Bronchial epithelial cell (primary cell): ENCODE measurements around the gene MDFI. TPM values are rescaled to one million over a fixed set of nuclear protein-coding genes. Genes with fewer than 3 reads are reported as not detected.

Source experiments
- DNase-seq: peaks from one replicate; pipeline ENCODE4 v3.0.0-alpha.2; 2010; ENCODE audit warnings: low read depth
- FAIRE-seq: peaks from 2 replicates; lab custom pipeline; 2011; peaks lifted over from hg19 to GRCh38; lab: Jason Lieb, UNC
- H3K27me3 ChIP-seq: 2 replicates; pipeline ENCODE4 v1.5.1; 2011; ENCODE audit warnings: low read length; ENCODE audit not compliant: control insufficient read depth, insufficient read depth
- H3K36me3 ChIP-seq: 2 replicates; pipeline ENCODE4 v1.5.1; 2011; ENCODE audit warnings: low read length; ENCODE audit not compliant: control insufficient read depth, insufficient read depth
- H3K4me3 ChIP-seq: 2 replicates; pipeline ENCODE4 v1.5.1; 2011; ENCODE audit warnings: mild to moderate bottlenecking, low read depth, low read length, control low read depth
- CTCF ChIP-seq: IDR thresholded peaks from 2 replicates; pipeline ENCODE4 v1.5.1; 2011; ENCODE audit warnings: mild to moderate bottlenecking, moderate library complexity, low read length, control low read depth, inconsistent platforms; ENCODE audit not compliant: insufficient read depth, severe bottlenecking
- total RNA-seq: library from RNA; depleted of rRNA; stranded (reverse); fragments of >200 nt; gene quantifications from 2 replicates; pipeline ENCODE4 v1.2.1, GENCODE V29; 2014

Gene MDFI
- total RNA-seq, 1 donor from 2014 or later: 57.1 TPM

DNA sequence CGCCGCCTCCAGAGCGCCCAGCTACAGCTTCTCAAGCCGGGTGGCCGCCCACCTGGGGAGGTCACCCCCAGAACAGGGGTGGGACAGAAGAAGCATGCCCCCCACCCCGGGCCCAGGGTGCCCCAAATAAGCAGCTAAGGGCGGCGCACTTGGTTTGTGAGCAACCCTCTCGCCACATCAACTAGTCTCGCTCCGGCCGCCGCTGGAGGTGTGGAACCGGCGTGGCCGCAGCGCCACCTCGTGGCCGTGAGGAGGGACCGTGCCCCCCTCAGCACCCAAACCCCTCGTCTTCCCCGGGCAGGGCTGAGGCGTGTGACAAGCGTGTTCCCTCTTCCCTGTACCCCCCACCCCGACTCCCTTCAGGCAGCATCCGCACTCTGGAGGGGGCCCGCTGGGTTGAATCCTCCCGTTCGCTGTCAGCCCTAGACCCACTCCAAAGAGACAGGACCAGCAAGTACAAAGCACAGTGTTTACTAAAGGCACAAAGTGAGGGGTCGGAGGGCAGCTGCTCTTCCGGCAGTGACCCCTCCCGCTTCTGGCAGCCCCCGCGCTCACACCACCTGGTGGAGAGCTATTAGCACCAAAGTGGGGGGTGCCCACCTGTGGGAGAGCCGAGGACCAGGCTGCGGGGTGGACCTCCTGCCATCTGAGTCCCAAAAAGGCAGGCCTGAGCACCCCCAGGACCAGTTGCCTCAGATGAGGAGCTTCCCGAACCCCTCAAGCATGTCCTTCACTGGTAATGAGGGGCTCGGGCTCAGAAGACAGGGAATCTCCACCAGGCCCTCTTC, 45.4 kb downstream of the MDFI start:
- peak; percentile 99 for TF ChIP-seq CTCF
- peaks cover 9% of the 10 kb centered on the region for H3K36me3 ChIP-seq
- FAIRE-seq (no peak), DNase-seq (peak; percentile 37)
- H3K4me3 ChIP-seq: peak overlapping the region; percentile 22
- no peaks in the 10 kb centered on the region for H3K27me3 ChIP-seq

DNA sequence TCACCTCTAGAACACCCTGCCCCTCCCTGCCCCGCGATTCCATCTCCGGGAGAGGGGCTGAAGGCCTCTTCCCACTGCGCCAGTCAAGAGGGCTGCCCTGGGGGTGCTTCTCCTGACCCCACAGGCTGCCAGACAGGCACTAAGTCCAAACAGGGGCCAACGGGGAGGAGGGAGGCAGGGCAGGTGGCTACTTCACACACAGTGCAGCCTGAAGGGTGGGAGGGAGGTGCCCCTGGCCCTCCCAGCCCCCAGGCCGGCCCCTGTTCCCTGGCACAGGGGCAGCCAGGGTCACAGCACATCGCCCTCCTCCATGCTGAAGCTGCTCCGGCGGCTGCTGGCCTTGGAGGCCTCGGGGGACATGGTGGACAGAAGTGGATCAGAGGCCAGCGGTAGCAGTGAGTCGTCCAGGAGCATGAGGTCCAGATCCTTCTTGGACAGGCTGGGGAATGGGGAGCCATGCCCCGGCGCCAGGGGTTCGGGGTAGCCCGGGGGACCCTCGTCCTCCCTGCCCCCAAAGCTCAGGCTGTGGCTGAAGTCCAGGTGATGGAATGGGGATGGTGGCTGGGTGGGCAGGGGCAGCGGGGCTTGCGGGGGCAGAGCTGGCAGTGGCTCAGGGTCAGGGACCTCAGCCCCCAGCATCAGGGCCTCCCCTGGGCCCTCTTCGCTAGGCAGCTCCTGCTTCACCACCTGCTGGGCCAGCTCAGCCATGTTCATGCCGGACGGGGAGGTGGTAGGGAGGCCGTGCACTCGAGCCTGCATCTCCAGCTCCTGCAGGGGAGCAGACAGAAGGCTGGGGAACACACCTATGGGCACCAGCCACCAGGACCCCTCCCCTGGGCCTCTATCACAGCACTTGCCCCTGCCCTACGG, 46.3 kb downstream of the MDFI start:
- peaks cover 9% of the 10 kb centered on the region for H3K36me3 ChIP-seq
- no peaks in the 10 kb centered on the region for H3K27me3 ChIP-seq
- DNase-seq (no peak), FAIRE-seq (no peak)
- TF ChIP-seq CTCF: no peak
- no peak overlapping the region for H3K4me3 ChIP-seq

- H3K27me3 ChIP-seq: no peaks in the 10 kb centered on the region
- H3K36me3 ChIP-seq: peaks cover 11% of the 10 kb centered on the region
- TF ChIP-seq CTCF: no peak
- FAIRE-seq: peak; percentile 62
- DNase-seq: no peak
- H3K4me3 ChIP-seq: no peak overlapping the region
These were observed 47.5 kb downstream of the MDFI start for GRCh38 chr6:41685641-41686380.

DNA sequence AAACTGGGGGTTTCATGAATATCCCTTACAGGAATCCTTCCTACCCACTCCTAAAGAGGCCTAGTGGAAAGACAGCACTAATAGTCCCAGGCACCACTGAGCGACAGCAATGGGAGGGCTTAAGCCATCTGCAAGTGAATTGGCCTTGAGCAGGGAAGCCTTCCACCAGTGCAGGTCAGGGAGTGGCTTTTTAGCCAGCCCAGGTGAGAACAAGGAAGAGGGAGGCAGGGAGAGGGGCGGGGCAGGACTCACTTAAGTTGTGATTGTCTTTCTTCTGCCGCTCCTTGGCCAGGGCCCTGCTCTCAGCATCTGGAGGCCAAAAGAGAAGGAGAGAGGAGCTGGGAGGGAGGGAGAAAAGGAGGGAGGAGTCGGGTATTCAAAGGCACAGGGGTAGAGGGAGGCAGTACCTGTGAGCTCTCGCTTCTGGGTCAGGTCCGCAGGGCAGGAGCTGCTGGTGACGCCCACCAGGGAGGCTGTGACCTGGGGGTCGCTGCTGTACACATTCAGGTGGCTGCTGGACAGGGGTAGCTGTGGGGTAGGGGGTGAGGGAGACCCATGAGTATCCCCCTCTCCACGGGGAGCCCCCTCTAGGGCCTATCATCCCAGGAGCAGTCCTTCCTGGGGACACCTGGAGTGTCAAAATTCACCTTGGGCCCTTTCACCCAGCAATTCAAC, 49.4 kb downstream of the MDFI start:
- FAIRE-seq (no peak), DNase-seq (no peak)
- H3K36me3 ChIP-seq: peaks cover 11% of the 10 kb centered on the region
- no peak for TF ChIP-seq CTCF
- no peaks in the 10 kb centered on the region for H3K27me3 ChIP-seq
- H3K4me3 ChIP-seq: no peak overlapping the region

- H3K4me3 ChIP-seq: no peak overlapping the region
- DNase-seq (no peak), FAIRE-seq (no peak)
- H3K36me3 ChIP-seq: peaks cover 11% of the 10 kb centered on the region
- no peak for TF ChIP-seq CTCF
- H3K27me3 ChIP-seq: no peaks in the 10 kb centered on the region
These were observed 50.1 kb downstream of the MDFI start for GRCh38 chr6:41688256-41688965.
